Epithelial cell of proximal tubule (primary cell): ENCODE data around the gene EGFR. TPM values are rescaled to one million over a fixed set of nuclear protein-coding genes. Genes with fewer than 3 reads are reported as not detected.
A peak's percentile ranks its signal among the peaks of the same experiment; 100 is the strongest.

Experiments used
- DNase-seq: peaks from one replicate; pipeline ENCODE4 v3.0.0-alpha.2; 2011; ENCODE audit warnings: low read depth
- H3K4me3 ChIP-seq: 2 replicates; pipeline ENCODE4 v1.5.1; 2011; ENCODE audit warnings: low read depth, mild to moderate bottlenecking, low read length
- total RNA-seq: library from RNA; depleted of rRNA; stranded (reverse); fragments of >200 nt; gene quantifications from 2 replicates; pipeline ENCODE4 v1.2.3, GENCODE V29; 2015
- TF ChIP-seq, protein P1 (sequence below): conservative IDR thresholded peaks from 2 replicates; pipeline ENCODE4 v1.5.1; 2012; ENCODE audit warnings: low read depth, mild to moderate bottlenecking, low read length

Gene EGFR
- total RNA-seq, 1 donor from 2014 or later: 48.1 TPM

DNA sequence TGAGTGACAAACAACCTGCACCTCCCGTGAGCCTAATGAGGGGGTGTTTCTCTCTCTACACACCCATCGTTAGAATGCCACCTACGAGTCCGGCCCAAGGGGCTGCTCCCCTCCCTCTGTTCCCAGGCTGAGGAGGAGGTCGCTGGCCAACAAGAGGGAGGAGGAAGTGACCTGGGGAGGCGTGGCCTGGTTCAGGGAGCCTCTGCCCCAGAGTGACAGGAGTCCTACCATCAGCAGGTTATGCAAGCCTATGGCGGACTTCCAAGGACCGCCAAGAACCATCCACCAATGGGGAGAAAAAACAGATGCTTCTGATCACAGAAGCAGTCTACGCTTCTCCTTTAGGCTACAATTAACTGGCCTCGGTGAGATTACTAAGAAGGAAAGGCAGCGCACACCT lies 12.3 kb upstream of the EGFR start:
- no peak for DNase-seq
- H3K4me3 ChIP-seq: no peak overlapping the region
- TF ChIP-seq, protein P1, sequence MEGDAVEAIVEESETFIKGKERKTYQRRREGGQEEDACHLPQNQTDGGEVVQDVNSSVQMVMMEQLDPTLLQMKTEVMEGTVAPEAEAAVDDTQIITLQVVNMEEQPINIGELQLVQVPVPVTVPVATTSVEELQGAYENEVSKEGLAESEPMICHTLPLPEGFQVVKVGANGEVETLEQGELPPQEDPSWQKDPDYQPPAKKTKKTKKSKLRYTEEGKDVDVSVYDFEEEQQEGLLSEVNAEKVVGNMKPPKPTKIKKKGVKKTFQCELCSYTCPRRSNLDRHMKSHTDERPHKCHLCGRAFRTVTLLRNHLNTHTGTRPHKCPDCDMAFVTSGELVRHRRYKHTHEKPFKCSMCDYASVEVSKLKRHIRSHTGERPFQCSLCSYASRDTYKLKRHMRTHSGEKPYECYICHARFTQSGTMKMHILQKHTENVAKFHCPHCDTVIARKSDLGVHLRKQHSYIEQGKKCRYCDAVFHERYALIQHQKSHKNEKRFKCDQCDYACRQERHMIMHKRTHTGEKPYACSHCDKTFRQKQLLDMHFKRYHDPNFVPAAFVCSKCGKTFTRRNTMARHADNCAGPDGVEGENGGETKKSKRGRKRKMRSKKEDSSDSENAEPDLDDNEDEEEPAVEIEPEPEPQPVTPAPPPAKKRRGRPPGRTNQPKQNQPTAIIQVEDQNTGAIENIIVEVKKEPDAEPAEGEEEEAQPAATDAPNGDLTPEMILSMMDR: no peak

DNA sequence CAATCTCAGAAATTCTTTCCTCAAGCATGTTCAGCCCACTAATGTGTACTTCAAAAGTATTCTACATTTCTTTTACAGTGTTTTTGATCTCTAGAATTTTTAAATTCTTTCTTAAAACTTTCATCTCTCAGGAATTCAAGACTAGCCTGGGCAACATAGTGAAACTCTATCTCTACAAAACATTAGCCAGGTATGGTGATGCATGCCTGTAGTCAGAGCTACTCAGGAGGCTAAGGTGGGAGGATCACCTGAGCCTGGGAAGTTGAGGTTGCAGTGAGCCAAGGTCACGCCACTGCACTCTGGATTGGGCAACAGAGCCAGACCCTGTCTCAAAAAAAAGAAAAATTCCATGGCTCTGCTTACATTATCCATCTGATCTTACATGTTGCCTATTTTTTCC lies 5.0 kb upstream of the EGFR start:
- DNase-seq: no peak
- TF ChIP-seq, protein P1: no peak

DNA sequence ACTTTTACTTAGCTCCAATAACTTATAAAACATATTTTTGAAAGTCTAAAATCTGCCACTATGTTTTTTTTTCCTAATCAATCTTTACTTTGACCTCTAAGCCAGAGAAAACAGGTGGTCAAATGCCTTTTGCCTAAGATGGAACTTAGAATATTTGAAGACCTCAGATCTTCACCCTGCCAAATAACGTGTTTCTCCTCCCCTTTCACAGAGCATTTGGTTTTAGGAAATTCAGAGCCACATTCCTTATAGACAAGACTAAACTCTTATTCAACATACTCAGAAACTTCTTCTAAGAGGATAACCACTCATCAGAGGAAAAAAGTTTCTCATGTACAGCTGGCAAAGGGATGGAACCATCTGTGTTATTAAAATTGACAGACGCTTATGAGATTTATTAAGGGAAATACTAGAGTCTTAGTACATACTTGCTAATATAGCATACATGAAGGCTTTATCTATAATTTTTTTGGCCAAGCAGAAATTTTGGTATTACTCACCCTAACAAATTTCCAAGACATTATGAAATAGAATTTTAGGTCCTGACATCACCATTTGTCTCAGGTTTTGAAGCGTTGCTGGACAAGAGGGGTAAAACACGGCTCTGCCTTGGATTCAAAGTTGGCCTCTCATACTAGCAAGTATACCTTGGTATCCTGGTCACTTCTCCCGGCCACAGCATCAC lies 2.6 kb upstream of the EGFR start:
- TF ChIP-seq, protein P1: no peak
- H3K4me3 ChIP-seq: no peak overlapping the region
- no peak for DNase-seq

More for the DNA sequence above, 5.0 kb upstream of the EGFR start:
- H3K4me3 ChIP-seq: no peak overlapping the region

DNA sequence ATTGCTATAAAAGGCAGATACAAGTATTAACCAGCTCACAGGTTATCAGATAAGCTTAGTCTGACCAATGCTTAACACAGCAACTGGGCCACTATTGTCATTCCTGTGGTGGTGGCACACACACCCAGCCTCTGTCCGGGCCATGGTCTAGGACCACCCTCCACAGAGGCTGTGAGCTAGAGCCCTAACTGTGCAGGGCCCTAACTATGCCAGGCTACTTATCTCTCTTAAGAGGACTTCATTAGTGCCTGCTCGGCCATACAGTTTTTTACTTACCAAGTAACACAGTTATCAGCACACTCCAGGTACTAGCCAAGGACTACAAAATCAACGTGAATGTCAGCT lies 2.1 kb upstream of the EGFR start:
- no peak for DNase-seq
- TF ChIP-seq, protein P1: no peak
- H3K4me3 ChIP-seq: no peak overlapping the region

DNA sequence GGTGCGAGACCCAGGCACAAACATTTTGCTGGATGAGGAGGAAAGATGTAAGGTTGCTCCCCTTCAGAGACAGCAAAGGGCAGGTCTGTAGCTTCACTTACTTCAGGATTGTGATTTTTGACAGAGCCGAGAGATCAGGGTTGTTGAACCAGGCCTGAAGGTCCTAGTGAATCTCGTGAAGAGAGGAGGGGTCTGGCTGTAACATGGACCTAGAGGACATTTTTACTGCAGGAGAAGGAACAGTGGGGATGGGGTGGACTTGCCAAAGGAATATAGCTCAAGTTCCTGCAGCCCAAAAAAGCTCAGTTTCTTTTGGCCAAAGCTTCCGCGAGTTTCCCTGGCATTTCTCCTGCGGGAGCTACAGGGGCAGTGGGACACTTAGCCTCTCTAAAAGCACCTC lies 976 bp upstream of the EGFR start:
- TF ChIP-seq, protein P1: no peak
- no peak for DNase-seq
- peak overlapping the region; percentile 80 for H3K4me3 ChIP-seq

DNA sequence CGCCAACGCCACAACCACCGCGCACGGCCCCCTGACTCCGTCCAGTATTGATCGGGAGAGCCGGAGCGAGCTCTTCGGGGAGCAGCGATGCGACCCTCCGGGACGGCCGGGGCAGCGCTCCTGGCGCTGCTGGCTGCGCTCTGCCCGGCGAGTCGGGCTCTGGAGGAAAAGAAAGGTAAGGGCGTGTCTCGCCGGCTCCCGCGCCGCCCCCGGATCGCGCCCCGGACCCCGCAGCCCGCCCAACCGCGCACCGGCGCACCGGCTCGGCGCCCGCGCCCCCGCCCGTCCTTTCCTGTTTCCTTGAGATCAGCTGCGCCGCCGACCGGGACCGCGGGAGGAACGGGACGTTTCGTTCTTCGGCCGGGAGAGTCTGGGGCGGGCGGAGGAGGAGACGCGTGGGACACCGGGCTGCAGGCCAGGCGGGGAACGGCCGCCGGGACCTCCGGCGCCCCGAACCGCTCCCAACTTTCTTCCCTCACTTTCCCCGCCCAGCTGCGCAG lies 424 bp downstream of the EGFR start:
- TF ChIP-seq, protein P1: no peak
- DNase-seq: no peak
- peak overlapping the region; percentile 80 for H3K4me3 ChIP-seq
